ENCODE measurements around the gene NFIB.
A peak's percentile ranks its signal among the peaks of the same experiment; 100 is the strongest.

NFIB gene

GRCh38 chr9:14326264-14326826 lies 12.4 kb upstream of the NFIB start:
- H3K9ac ChIP-seq (ENCODE audit: low read length), result no peak overlapping the region
- H3K9me3 ChIP-seq (ENCODE audit: control insufficient read depth, insufficient read depth, low read depth, low read length), result no peaks in the 10 kb centered on the region
- H3K27ac ChIP-seq (ENCODE audit: low read depth, low read length), result no peak overlapping the region
- H3K27me3 ChIP-seq (ENCODE audit: control insufficient read depth, insufficient read depth, low read length), result peaks cover 14% of the 10 kb centered on the region
- H3K4me1 ChIP-seq (ENCODE audit: control insufficient read depth, insufficient read depth, low read length), result peaks cover 7% of the 10 kb centered on the region
- H3K4me3 ChIP-seq (ENCODE audit: low read depth, low read length), result no peak overlapping the region
- no peaks in the 10 kb centered on the region for H3K36me3 ChIP-seq (ENCODE audit: control insufficient read depth, insufficient read depth, low read length)

- H3K27me3 ChIP-seq (ENCODE audit: control insufficient read depth, insufficient read depth, low read length), result peaks cover 26% of the 10 kb centered on the region
- H3K27ac ChIP-seq (ENCODE audit: low read depth, low read length), result no peak overlapping the region
- no peak overlapping the region for H3K9ac ChIP-seq (ENCODE audit: low read length)
- no peaks in the 10 kb centered on the region for H3K9me3 ChIP-seq (ENCODE audit: control insufficient read depth, insufficient read depth, low read depth, low read length)
- no peak overlapping the region for H3K4me3 ChIP-seq (ENCODE audit: low read depth, low read length)
- no peaks in the 10 kb centered on the region for H3K36me3 ChIP-seq (ENCODE audit: control insufficient read depth, insufficient read depth, low read length)
- H3K4me1 ChIP-seq (ENCODE audit: control insufficient read depth, insufficient read depth, low read length), result peaks cover 19% of the 10 kb centered on the region
Observed at GRCh38 chr9:14325147-14325546, 11.2 kb upstream of the NFIB start.

GRCh38 chr9:14323985-14324650 lies 10.2 kb upstream of the NFIB start:
- Histone ChIP-seq H3K9ac (ENCODE audit: low read length) (no peak overlapping the region), H3K4me1 (ENCODE audit: control insufficient read depth, insufficient read depth, low read length) (peaks cover 28% of the 10 kb centered on the region), H3K27ac (ENCODE audit: low read depth, low read length) (no peak overlapping the region), H3K4me3 (ENCODE audit: low read depth, low read length) (no peak overlapping the region), H3K27me3 (ENCODE audit: control insufficient read depth, insufficient read depth, low read length) (peaks cover 30% of the 10 kb centered on the region), H3K9me3 (ENCODE audit: control insufficient read depth, insufficient read depth, low read depth, low read length) (no peaks in the 10 kb centered on the region), H3K36me3 (ENCODE audit: control insufficient read depth, insufficient read depth, low read length) (no peaks in the 10 kb centered on the region)

- Histone ChIP-seq H3K9me3 (ENCODE audit: control insufficient read depth, insufficient read depth, low read depth, low read length) (no peaks in the 10 kb centered on the region), H3K36me3 (ENCODE audit: control insufficient read depth, insufficient read depth, low read length) (no peaks in the 10 kb centered on the region), H3K9ac (ENCODE audit: low read length) (peak overlapping the region; percentile 83), H3K27me3 (ENCODE audit: control insufficient read depth, insufficient read depth, low read length) (peaks cover 37% of the 10 kb centered on the region), H3K27ac (ENCODE audit: low read depth, low read length) (peak overlapping the region; percentile 78; the same call in 1 of the 2 replicates), H3K4me1 (ENCODE audit: control insufficient read depth, insufficient read depth, low read length) (peaks cover 29% of the 10 kb centered on the region), H3K4me3 (ENCODE audit: low read depth, low read length) (peak overlapping the region; percentile 90)
Observed at GRCh38 chr9:14323083-14323971, 9.4 kb upstream of the NFIB start.

GRCh38 chr9:14322211-14323082 lies 8.5 kb upstream of the NFIB start:
- peak overlapping the region; percentile 89 for H3K9ac ChIP-seq (ENCODE audit: low read length)
- H3K4me1 ChIP-seq (ENCODE audit: control insufficient read depth, insufficient read depth, low read length), result peaks cover 38% of the 10 kb centered on the region
- H3K4me3 ChIP-seq (ENCODE audit: low read depth, low read length), result peak overlapping the region; percentile 90
- no peaks in the 10 kb centered on the region for H3K9me3 ChIP-seq (ENCODE audit: control insufficient read depth, insufficient read depth, low read depth, low read length)
- H3K27ac ChIP-seq (ENCODE audit: low read depth, low read length), result peak overlapping the region; percentile 78; the same call in 1 of the 2 replicates
- peaks cover 46% of the 10 kb centered on the region for H3K27me3 ChIP-seq (ENCODE audit: control insufficient read depth, insufficient read depth, low read length)
- no peaks in the 10 kb centered on the region for H3K36me3 ChIP-seq (ENCODE audit: control insufficient read depth, insufficient read depth, low read length)

GRCh38 chr9:14321517-14322130 lies 7.7 kb upstream of the NFIB start:
- Histone ChIP-seq H3K4me1 (ENCODE audit: control insufficient read depth, insufficient read depth, low read length) (peaks cover 43% of the 10 kb centered on the region), H3K9ac (ENCODE audit: low read length) (peak overlapping the region; percentile 89), H3K36me3 (ENCODE audit: control insufficient read depth, insufficient read depth, low read length) (no peaks in the 10 kb centered on the region), H3K27me3 (ENCODE audit: control insufficient read depth, insufficient read depth, low read length) (peaks cover 54% of the 10 kb centered on the region), H3K27ac (ENCODE audit: low read depth, low read length) (peak overlapping the region; percentile 51; the same call in 1 of the 2 replicates), H3K9me3 (ENCODE audit: control insufficient read depth, insufficient read depth, low read depth, low read length) (no peaks in the 10 kb centered on the region), H3K4me3 (ENCODE audit: low read depth, low read length) (peak overlapping the region; percentile 90)

GRCh38 chr9:14320271-14321181 lies 6.6 kb upstream of the NFIB start:
- Histone ChIP-seq H3K9me3 (ENCODE audit: control insufficient read depth, insufficient read depth, low read depth, low read length) (no peaks in the 10 kb centered on the region), H3K4me1 (ENCODE audit: control insufficient read depth, insufficient read depth, low read length) (peaks cover 43% of the 10 kb centered on the region), H3K9ac (ENCODE audit: low read length) (no peak overlapping the region), H3K4me3 (ENCODE audit: low read depth, low read length) (peak overlapping the region; percentile 90), H3K36me3 (ENCODE audit: control insufficient read depth, insufficient read depth, low read length) (no peaks in the 10 kb centered on the region), H3K27ac (ENCODE audit: low read depth, low read length) (no peak overlapping the region), H3K27me3 (ENCODE audit: control insufficient read depth, insufficient read depth, low read length) (peaks cover 56% of the 10 kb centered on the region)

- Histone ChIP-seq H3K36me3 (ENCODE audit: control insufficient read depth, insufficient read depth, low read length) (no peaks in the 10 kb centered on the region), H3K9me3 (ENCODE audit: control insufficient read depth, insufficient read depth, low read depth, low read length) (no peaks in the 10 kb centered on the region), H3K9ac (ENCODE audit: low read length) (no peak overlapping the region), H3K27ac (ENCODE audit: low read depth, low read length) (no peak overlapping the region), H3K27me3 (ENCODE audit: control insufficient read depth, insufficient read depth, low read length) (peaks cover 56% of the 10 kb centered on the region), H3K4me3 (ENCODE audit: low read depth, low read length) (no peak overlapping the region), H3K4me1 (ENCODE audit: control insufficient read depth, insufficient read depth, low read length) (peaks cover 43% of the 10 kb centered on the region)
Observed at GRCh38 chr9:14318934-14319580, 5.1 kb upstream of the NFIB start.

- Histone ChIP-seq H3K27me3 (ENCODE audit: control insufficient read depth, insufficient read depth, low read length) (peaks cover 53% of the 10 kb centered on the region), H3K27ac (ENCODE audit: low read depth, low read length) (no peak overlapping the region), H3K9me3 (ENCODE audit: control insufficient read depth, insufficient read depth, low read depth, low read length) (no peaks in the 10 kb centered on the region), H3K36me3 (ENCODE audit: control insufficient read depth, insufficient read depth, low read length) (no peaks in the 10 kb centered on the region), H3K4me3 (ENCODE audit: low read depth, low read length) (no peak overlapping the region), H3K9ac (ENCODE audit: low read length) (no peak overlapping the region), H3K4me1 (ENCODE audit: control insufficient read depth, insufficient read depth, low read length) (peaks cover 39% of the 10 kb centered on the region)
Observed at GRCh38 chr9:14318361-14318760, 4.4 kb upstream of the NFIB start.
